Liver (tissue), 9 donors: ENCODE measurements around the gene RTN4. TPM values are rescaled to one million over a fixed set of nuclear protein-coding genes. Genes with fewer than 3 reads are reported as not detected.

Source experiments
- DNase-seq: peaks from one replicate; pipeline ENCODE4 v3.0.0-alpha.2; 2017; ENCODE audit warnings: low spot score
- H3K27ac ChIP-seq, 2 donors: one replicate each; pipeline ENCODE4 v1.7.0; 2013; ENCODE audit warnings: inconsistent platforms in 2 of 2, low read length in 2 of 2, control low read depth in 1 of 2, low read depth in 1 of 2, mild to moderate bottlenecking in 1 of 2
- H3K27me3 ChIP-seq, 4 donors: one replicate each; pipeline versions ENCODE4 v1.6.1 to v1.7.0; 2013; ENCODE audit warnings: low read length in 3 of 4, inconsistent platforms in 1 of 4, mild to moderate bottlenecking in 1 of 4, moderate library complexity in 1 of 4; ENCODE audit not compliant: control insufficient read depth in 4 of 4, insufficient read depth in 4 of 4
- H3K36me3 ChIP-seq, 4 donors: one replicate each; pipeline versions ENCODE4 v1.6.1 to v1.7.0; 2013; ENCODE audit warnings: low read length in 3 of 4, mild to moderate bottlenecking in 3 of 4, low read depth in 1 of 4, moderate library complexity in 1 of 4; ENCODE audit not compliant: control insufficient read depth in 4 of 4, insufficient read depth in 3 of 4
- H3K4me1 ChIP-seq, 4 donors: one replicate each; pipeline versions ENCODE4 v1.6.1 to v1.7.0; 2013; ENCODE audit warnings: low read length in 3 of 4, mild to moderate bottlenecking in 3 of 4, moderate library complexity in 1 of 4; ENCODE audit not compliant: control insufficient read depth in 4 of 4, insufficient read depth in 4 of 4
- H3K4me3 ChIP-seq, 3 donors: one replicate each; pipeline versions ENCODE4 v1.6.1 to v1.7.0; 2013; ENCODE audit warnings: low read length in 3 of 3, control low read depth in 1 of 3, low read depth in 1 of 3, mild to moderate bottlenecking in 1 of 3
- H3K9ac ChIP-seq, 2 donors: one replicate each; pipeline ENCODE4 v1.7.0; 2013; ENCODE audit warnings: low read length in 2 of 2, mild to moderate bottlenecking in 2 of 2, moderate library complexity in 2 of 2, control low read depth in 1 of 2, low read depth in 1 of 2
- H3K9me3 ChIP-seq, 4 donors: one replicate each; pipeline versions ENCODE4 v1.6.1 to v1.7.0; 2013; ENCODE audit warnings: low read length in 3 of 4; ENCODE audit not compliant: control insufficient read depth in 4 of 4
- ATF3 ChIP-seq: IDR thresholded peaks from 2 replicates; pipeline ENCODE4 v1.6.1; 2016; ENCODE audit warnings: antibody characterized with exemption
- FOXA1 ChIP-seq: IDR thresholded peaks from 2 replicates; pipeline ENCODE4 v1.6.1; 2016; ENCODE audit warnings: antibody characterized with exemption
- FOXA2 ChIP-seq: IDR thresholded peaks from 2 replicates; pipeline ENCODE4 v1.6.1; 2016; ENCODE audit warnings: antibody characterized with exemption
- GABPA ChIP-seq, 2 donors: IDR thresholded peaks in 1 of 2; conservative IDR thresholded peaks in 1 of 2; 2 replicates each; pipeline ENCODE4 v1.6.1; 2016; ENCODE audit warnings: antibody characterized with exemption in 2 of 2, mild to moderate bottlenecking in 1 of 2, moderate library complexity in 1 of 2
- HNF4A ChIP-seq, 2 donors: conservative IDR thresholded peaks; 2 replicates each; pipeline ENCODE4 v1.6.1; 2016; ENCODE audit warnings: antibody characterized with exemption in 2 of 2, mild to moderate bottlenecking in 2 of 2
- HNF4G ChIP-seq: IDR thresholded peaks from 2 replicates; pipeline ENCODE4 v1.6.1; 2016; ENCODE audit warnings: antibody characterized with exemption
- JUND ChIP-seq, 2 donors: IDR thresholded peaks; 2 replicates each; pipeline ENCODE4 v1.6.1; 2016; ENCODE audit warnings: antibody characterized with exemption in 2 of 2
- MAX ChIP-seq: IDR thresholded peaks from 2 replicates; pipeline ENCODE4 v1.6.1; 2016; ENCODE audit warnings: antibody characterized with exemption
- NR2F2 ChIP-seq: IDR thresholded peaks from 2 replicates; pipeline ENCODE4 v1.6.1; 2016; ENCODE audit warnings: antibody characterized with exemption
- RAD21 ChIP-seq, 2 donors: IDR thresholded peaks; 2 replicates each; pipeline ENCODE4 v1.6.1; 2016; ENCODE audit warnings: antibody characterized with exemption in 2 of 2, mild to moderate bottlenecking in 2 of 2
- REST ChIP-seq: IDR thresholded peaks from 2 replicates; pipeline ENCODE4 v1.6.1; 2016; ENCODE audit warnings: antibody characterized with exemption, mild to moderate bottlenecking
- RXRA ChIP-seq, 2 donors: IDR thresholded peaks; 2 replicates each; pipeline ENCODE4 v1.6.1; 2017 to 2018; ENCODE audit warnings: antibody characterized with exemption in 2 of 2, mild to moderate bottlenecking in 1 of 2
- SP1 ChIP-seq: IDR thresholded peaks from 2 replicates; pipeline ENCODE4 v1.6.1; 2018; ENCODE audit warnings: antibody characterized with exemption, mild to moderate bottlenecking
- TAF1 ChIP-seq: conservative IDR thresholded peaks from 2 replicates; pipeline ENCODE4 v1.6.1; 2016; ENCODE audit warnings: antibody characterized with exemption, mild to moderate bottlenecking
- YY1 ChIP-seq: IDR thresholded peaks from 2 replicates; pipeline ENCODE4 v1.6.1; 2016; ENCODE audit warnings: antibody characterized with exemption, mild to moderate bottlenecking
- ZBTB33 ChIP-seq: IDR thresholded peaks from 2 replicates; pipeline ENCODE4 v1.6.1; 2016; ENCODE audit warnings: antibody characterized with exemption
- WGBS: extraction: QIAGEN DNeasy Blood & Tissue Kit; methylation state at CpG from one replicate; pipeline ENCODE4 v1.1.7; 2013; 5-methylcytosine and 5-hydroxymethylcytosine counted together
- polyA plus RNA-seq, 2 donors: library from polyadenylated mRNA; stranded (reverse) in 1 of 2; unstranded in 1 of 2; fragments of 200-250 nt in 1 of 2; fragments of >200 nt in 1 of 2; fragmentation: Nextera tagmentation in 1 of 2; extraction: Ambion mirVana in 1 of 2; gene quantifications; one replicate each; pipeline versions ENCODE4 v1.2.1 to v1.2.3, GENCODE V29; 2013 to 2015
- total RNA-seq, 2 donors: library from RNA; depleted of rRNA; stranded (reverse); fragments of >200 nt; gene quantifications; one replicate each; pipeline ENCODE4 v1.2.3, GENCODE V29; 2014
- donor health status: healthy.
- donor health status: healthy.
- donor health status: healthy.
- donor health status: healthy.
- donor health status: healthy.

The RTN4 gene
- total and polyA plus RNA-seq, 4 donors: 73.5 to 348 (median 151) TPM

- Histone ChIP-seq H3K9me3 (peaks cover 0 to 4% (median 0%) of the 10 kb centered on the region in 4 donors), H3K4me3 (no peak overlapping the region), H3K4me1 (peaks cover 0 to 2% (median 0%) of the 10 kb centered on the region in 4 donors), H3K27ac (no peak overlapping the region), H3K9ac (no peak overlapping the region), H3K36me3 (no peaks in the 10 kb centered on the region), H3K27me3 (no peaks in the 10 kb centered on the region)
- WGBS: 87% methylated on average over 5 of the region's 5 CpGs
- no peak for TF ChIP-seq YY1
- no peak for TF ChIP-seq GABPA (IDR thresholded peaks at IDR 0.05 in 1 of 2, conservative IDR thresholded peaks at IDR 0.05 in 1 of 2)
- no peak for TF ChIP-seq JUND (IDR thresholded peaks at IDR 0.05)
- TF ChIP-seq MAX: no peak
- no peak for TF ChIP-seq HNF4G
- no peak for TF ChIP-seq REST
- no peak for TF ChIP-seq FOXA1
- no peak for TF ChIP-seq FOXA2
- TF ChIP-seq NR2F2: no peak
- DNase-seq: no peak
Measured at GRCh38 chr2:54942373-54942772, 107.9 kb downstream of the RTN4 start.

GRCh38 chr2:54941248-54941984 is 108.8 kb downstream of the RTN4 start:
- 93% methylated on average over 15 of the region's 15 CpGs for WGBS

GRCh38 chr2:54940723-54941122 is 109.5 kb downstream of the RTN4 start:
- H3K36me3 ChIP-seq: no peaks in the 10 kb centered on the region
- TF ChIP-seq SP1 (no peak), HNF4G (no peak), JUND (IDR thresholded peaks at IDR 0.05) (no peak), REST (no peak), HNF4A (conservative IDR thresholded peaks at IDR 0.05) (no peak), NR2F2 (no peak), RXRA (IDR thresholded peaks at IDR 0.05) (no peak), TAF1 (no peak), RAD21 (IDR thresholded peaks at IDR 0.05) (no peak), FOXA2 (no peak), ZBTB33 (no peak)

More at GRCh38 chr2:54941248-54941984, 108.8 kb downstream of the RTN4 start:
- Histone ChIP-seq H3K27me3 (no peaks in the 10 kb centered on the region), H3K27ac (no peak overlapping the region), H3K9me3 (peaks cover 0 to 4% (median 0%) of the 10 kb centered on the region in 4 donors), H3K36me3 (no peaks in the 10 kb centered on the region), H3K4me1 (peaks cover 0 to 2% (median 0%) of the 10 kb centered on the region in 4 donors), H3K4me3 (no peak overlapping the region), H3K9ac (no peak overlapping the region)
- DNase-seq: no peak
- TF ChIP-seq YY1 (no peak), TAF1 (no peak), MAX (no peak), ATF3 (no peak)

More at GRCh38 chr2:54940723-54941122, 109.5 kb downstream of the RTN4 start:
- Histone ChIP-seq H3K4me1 (no peaks in the 10 kb centered on the region), H3K9me3 (peaks cover 0 to 4% (median 0%) of the 10 kb centered on the region in 4 donors), H3K9ac (no peak overlapping the region), H3K27ac (no peak overlapping the region), H3K27me3 (no peaks in the 10 kb centered on the region), H3K4me3 (no peak overlapping the region)
- no peak for DNase-seq
- 56% methylated on average over 3 of the region's 3 CpGs for WGBS
